Stomach (tissue), 9 donors: ENCODE data around the gene RUFY3. TPM values are rescaled to one million over a fixed set of nuclear protein-coding genes. Genes with fewer than 3 reads are reported as not detected.

ENCODE experiments used
- DNase-seq, 2 donors: peaks; one replicate each; pipeline versions ENCODE4 v3.0.0 to v3.0.0-alpha.2; 2013 to 2019
- H3K27ac ChIP-seq, 5 donors: fragments of 200-600 bp in 4 of 5; sonication (generic) in 4 of 5; one replicate each; pipeline ENCODE4 v1.5.1; 2013 to 2019; ENCODE audit warnings: mild to moderate bottlenecking in 1 of 5, moderate library complexity in 1 of 5
- H3K27me3 ChIP-seq, 3 donors: fragments of 200-600 bp; sonication (generic); one replicate each; pipeline ENCODE4 v1.5.1; 2017 to 2019; ENCODE audit warnings: mixed run types in 1 of 3
- H3K36me3 ChIP-seq, 4 donors: fragments of 200-600 bp; sonication (generic); 1 replicate in 3 of 4; 2 replicates in 1 of 4; pipeline ENCODE4 v1.5.1; 2016 to 2019
- H3K4me1 ChIP-seq, 4 donors: fragments of 200-600 bp; sonication (generic); one replicate each; pipeline ENCODE4 v1.5.1; 2016 to 2019
- H3K4me3 ChIP-seq, 4 donors: fragments of 200-600 bp; sonication (generic) in 3 of 4; one replicate each; pipeline ENCODE4 v1.5.1; 2016 to 2019; ENCODE audit warnings: mild to moderate bottlenecking in 1 of 4
- H3K9me3 ChIP-seq, 4 donors: fragments of 200-600 bp; sonication (generic); one replicate each; pipeline ENCODE4 v1.5.1; 2016 to 2019
- CTCF ChIP-seq, 7 experiments: fragments of 450-650 bp in 4 of 7; fragments of 200-600 bp in 3 of 7; sonication (generic) in 3 of 7; IDR thresholded peaks; one replicate each; pipeline ENCODE4 v1.5.1; 2016 to 2019; ENCODE audit warnings: antibody characterized with exemption in 7 of 7, control low read depth in 2 of 7, mild to moderate bottlenecking in 1 of 7
- EP300 ChIP-seq: sonication (generic); formaldehyde crosslinking; IDR thresholded peaks from one replicate; pipeline ENCODE4 v1.6.1; 2017; ENCODE audit warnings: antibody characterized with exemption
- POLR2A ChIP-seq, 4 donors: fragments of 450-650 bp; IDR thresholded peaks; one replicate each; pipeline ENCODE4 v1.6.1; 2016; ENCODE audit warnings: antibody characterized with exemption in 4 of 4, control low read depth in 2 of 4, mild to moderate bottlenecking in 1 of 4, moderate library complexity in 1 of 4
- POLR2AphosphoS5 ChIP-seq, 3 donors: sonication (generic); formaldehyde crosslinking; IDR thresholded peaks; one replicate each; pipeline ENCODE4 v1.6.1; 2016; ENCODE audit warnings: antibody characterized with exemption in 3 of 3
- WGBS, 5 donors: extraction: QIAGEN DNeasy Blood & Tissue Kit in 3 of 5; methylation state at CpG; one replicate each; pipeline versions ENCODE4 v1.1.5 to v1.1.7; 2013 to 2018; 5-methylcytosine and 5-hydroxymethylcytosine counted together
- intact Hi-C: fragments of 100-400 bp; cut with DNase I; formaldehyde crosslinking; loops from one replicate; pipeline ENCODE4 v1.15.1; 2023; ENCODE audit warnings: low total_unique reads
- polyA plus RNA-seq, 3 donors: library from polyadenylated mRNA; stranded (reverse); fragments of 200-250 nt; gene quantifications; one replicate each; pipeline ENCODE4 v1.2.3, GENCODE V29; 2013
- total RNA-seq, 5 donors: library from RNA; depleted of rRNA; stranded (reverse); fragments of >200 nt; gene quantifications; one replicate each; pipeline versions ENCODE4 v1.1.0 to v1.2.3, GENCODE V29; 2014 to 2016
- donor health status: healthy with polysubstance abuse.
- donor health status: Bipolar disorder and iron deficiency.
- donor health status: healthy.

The RUFY3 gene
- total and polyA plus RNA-seq, 8 donors = 13.2 to 120 (median 51.3) TPM

- H3K9me3 ChIP-seq = no peaks in the 10 kb centered on the region
- no peaks in the 10 kb centered on the region for H3K27me3 ChIP-seq
- intact Hi-C loops = no loop called here
- H3K36me3 ChIP-seq = no peaks in the 10 kb centered on the region
- no peak for TF ChIP-seq POLR2A (IDR thresholded peaks at IDR 0.05)
- no peak for TF ChIP-seq CTCF (IDR thresholded peaks at IDR 0.05)
- TF ChIP-seq EP300 = no peak
- no peak for TF ChIP-seq POLR2AphosphoS5 (IDR thresholded peaks at IDR 0.05)
- no peak overlapping the region for H3K4me3 ChIP-seq
- 91 to 96% (median 94%) methylated on average over 7 of the region's 7 CpGs for WGBS, 5 donors
- peak overlapping the region in 1 of 5 donors; percentile 46 for H3K27ac ChIP-seq
- H3K4me1 ChIP-seq = peaks cover 0 to 60% (median 35%) of the 10 kb centered on the region in 4 donors
- no peak for DNase-seq
Observed at GRCh38 chr4:70712604-70713452, 8.9 kb upstream of the RUFY3 start.

DNA sequence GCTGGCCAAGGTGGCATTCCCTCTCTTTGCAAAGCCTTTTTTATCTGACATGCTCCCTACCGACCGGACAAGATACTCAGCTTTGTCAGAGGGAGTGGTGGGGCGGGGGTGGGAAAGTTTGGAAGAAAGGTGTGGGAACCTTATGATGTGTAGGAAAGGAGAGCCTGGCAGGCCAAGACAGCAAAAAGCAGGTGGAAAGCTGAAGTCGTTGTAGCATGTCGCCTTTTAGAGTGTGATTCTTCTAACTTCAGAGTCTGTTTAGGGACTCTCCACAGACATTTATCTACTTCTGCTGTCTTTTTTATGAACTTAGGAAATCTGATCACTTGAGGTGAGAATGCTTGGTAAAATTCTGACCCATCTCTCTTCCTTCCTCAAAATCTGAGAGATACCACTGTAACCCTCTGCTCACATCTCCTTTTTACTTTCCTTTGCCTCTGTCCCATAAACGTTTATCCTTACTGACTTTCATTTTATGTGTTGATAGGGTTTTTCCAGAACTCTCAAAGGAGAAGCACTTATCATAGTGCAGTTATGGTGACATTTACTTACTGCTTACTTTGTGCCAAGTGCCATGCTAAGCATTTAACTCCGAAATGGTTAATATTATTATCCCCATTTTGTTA, 8.2 kb upstream of the RUFY3 start:
- H3K4me1 ChIP-seq = peaks cover 0 to 57% (median 34%) of the 10 kb centered on the region in 4 donors
- peak overlapping the region in 2 of 5 donors; percentile 14 to 46 for H3K27ac ChIP-seq

GRCh38 chr4:70714079-70714887, 7.5 kb upstream of the RUFY3 start:
- H3K27ac ChIP-seq = peak overlapping the region in 2 of 5 donors; percentile 14 to 46
- no peak for TF ChIP-seq POLR2A (IDR thresholded peaks at IDR 0.05)
- no peak for TF ChIP-seq EP300
- no peak for TF ChIP-seq CTCF (IDR thresholded peaks at IDR 0.05)
- TF ChIP-seq POLR2AphosphoS5 (IDR thresholded peaks at IDR 0.05) = no peak
- peaks cover 0 to 56% (median 31%) of the 10 kb centered on the region in 4 donors for H3K4me1 ChIP-seq
- no peak overlapping the region for H3K4me3 ChIP-seq
- H3K36me3 ChIP-seq = no peaks in the 10 kb centered on the region
- no peaks in the 10 kb centered on the region for H3K27me3 ChIP-seq
- H3K9me3 ChIP-seq = no peaks in the 10 kb centered on the region
- 67 to 79% (median 77%) methylated on average over 5 of the region's 5 CpGs for WGBS, 5 donors
- no peak for DNase-seq
- intact Hi-C loops = no loop called here

More for the DNA sequence above, 8.2 kb upstream of the RUFY3 start:
- TF ChIP-seq POLR2AphosphoS5 (IDR thresholded peaks at IDR 0.05) = no peak
- no peak for TF ChIP-seq POLR2A (IDR thresholded peaks at IDR 0.05)
- TF ChIP-seq EP300 = no peak
- TF ChIP-seq CTCF (IDR thresholded peaks at IDR 0.05) = no peak
- Histone ChIP-seq H3K4me3 (no peak overlapping the region), H3K36me3 (no peaks in the 10 kb centered on the region), H3K9me3 (no peaks in the 10 kb centered on the region), H3K27me3 (no peaks in the 10 kb centered on the region)
- intact Hi-C loops = no loop called here
- no peak for DNase-seq
- WGBS, 5 donors = 54 to 64% (median 58%) methylated on average over 7 of the region's 7 CpGs

DNA sequence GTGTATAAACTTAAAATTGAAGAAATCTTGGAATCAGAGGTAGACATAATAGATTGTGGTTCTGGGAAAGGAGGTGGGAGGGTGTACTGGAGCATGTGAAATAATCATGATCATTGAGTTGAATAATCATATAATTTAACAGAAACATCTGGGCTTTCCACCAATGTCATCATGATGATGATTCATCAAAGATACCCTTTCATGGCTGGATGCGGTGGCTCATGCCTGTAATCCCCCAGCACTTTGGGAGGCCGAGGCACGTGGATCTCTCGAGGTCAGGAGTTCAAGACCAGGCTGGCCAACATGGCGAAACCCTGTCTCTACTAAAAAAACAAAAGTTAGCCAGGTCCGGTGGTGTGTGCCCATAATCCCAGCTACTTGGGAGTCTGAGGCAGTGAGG, 6.7 kb upstream of the RUFY3 start:
- Histone ChIP-seq H3K4me3 (no peak overlapping the region), H3K36me3 (no peaks in the 10 kb centered on the region), H3K27ac (no peak overlapping the region), H3K27me3 (no peaks in the 10 kb centered on the region), H3K4me1 (peaks cover 0 to 53% (median 28%) of the 10 kb centered on the region in 4 donors), H3K9me3 (no peaks in the 10 kb centered on the region)
- intact Hi-C loops = no loop called here
- WGBS, 5 donors = 69 to 94% (median 87%) methylated on average over 6 of the region's 6 CpGs
- DNase-seq = no peak
- TF ChIP-seq POLR2AphosphoS5 (IDR thresholded peaks at IDR 0.05) (no peak), CTCF (IDR thresholded peaks at IDR 0.05) (no peak), EP300 (no peak), POLR2A (IDR thresholded peaks at IDR 0.05) (no peak)
